H9 (cell line): ENCODE results near the gene SLX1A. TPM values are rescaled to one million over a fixed set of nuclear protein-coding genes. Genes with fewer than 3 reads are reported as not detected.

Source experiments
- DNase-seq: peaks from one replicate; pipeline ENCODE4 v3.0.0-alpha.2; 2017
- H2AFZ ChIP-seq: one replicate; pipeline ENCODE4 v1.6.1; 2013; ENCODE audit warnings: mild to moderate bottlenecking, low read length, control low read depth, moderate library complexity
- H2AK5ac ChIP-seq: 2 replicates; pipeline ENCODE4 v1.6.1; 2013; ENCODE audit warnings: low read length, control low read depth, mixed read lengths; ENCODE audit not compliant: insufficient read length
- H2BK120ac ChIP-seq: one replicate; pipeline ENCODE4 v1.6.1; 2013; ENCODE audit warnings: low read depth, mild to moderate bottlenecking, low read length, control low read depth, inconsistent platforms; ENCODE audit not compliant: poor library complexity, severe bottlenecking
- H2BK12ac ChIP-seq: 2 replicates; pipeline ENCODE4 v1.6.1; 2013; ENCODE audit warnings: low read length, control low read depth, mixed read lengths, low read depth; ENCODE audit not compliant: insufficient read length
- H2BK15ac ChIP-seq: 2 replicates; pipeline ENCODE4 v1.6.1; 2013; ENCODE audit warnings: low read depth, low read length, control low read depth
- H2BK20ac ChIP-seq: one replicate; pipeline ENCODE4 v1.6.1; 2013; ENCODE audit warnings: low read depth, mild to moderate bottlenecking, low read length, control low read depth, inconsistent platforms; ENCODE audit not compliant: poor library complexity, severe bottlenecking
- H2BK5ac ChIP-seq: 2 replicates; pipeline ENCODE4 v1.6.1; 2013; ENCODE audit warnings: low read length, control low read depth, mixed read lengths; ENCODE audit not compliant: insufficient read length
- H3K14ac ChIP-seq: 2 replicates; pipeline ENCODE4 v1.6.1; 2013; ENCODE audit warnings: low read length, control low read depth; ENCODE audit not compliant: insufficient read depth
- H3K18ac ChIP-seq: 2 replicates; pipeline ENCODE4 v1.6.1; 2013; ENCODE audit warnings: low read depth, mild to moderate bottlenecking, mixed read lengths, low read length, control low read depth; ENCODE audit not compliant: insufficient read length
- H3K23ac ChIP-seq: 2 replicates; pipeline ENCODE4 v1.6.1; 2013; ENCODE audit warnings: low read length, control low read depth, mixed read lengths, low read depth; ENCODE audit not compliant: insufficient read length
- H3K23me2 ChIP-seq: 2 replicates; pipeline ENCODE4 v1.6.1; 2013; ENCODE audit warnings: low read depth, mild to moderate bottlenecking, mixed read lengths, low read length, control low read depth; ENCODE audit not compliant: insufficient read length, poor library complexity, severe bottlenecking
- H3K27ac ChIP-seq: 2 replicates; pipeline ENCODE4 v1.5.1; 2013; ENCODE audit warnings: low read length, control low read depth, mixed read lengths, low read depth; ENCODE audit not compliant: insufficient read length
- H3K27me3 ChIP-seq: 2 replicates; pipeline ENCODE4 v1.6.1; 2013; ENCODE audit warnings: low read length, control low read depth, inconsistent platforms; ENCODE audit not compliant: insufficient read depth
- H3K4ac ChIP-seq: 2 replicates; pipeline ENCODE4 v1.6.1; 2013; ENCODE audit warnings: low read depth, mild to moderate bottlenecking, control low read depth, inconsistent platforms, low read length, moderate library complexity
- H3K4me1 ChIP-seq: 2 replicates; pipeline ENCODE4 v1.6.1; 2013; ENCODE audit warnings: low read length, control low read depth, inconsistent platforms; ENCODE audit not compliant: insufficient read depth
- H3K4me2 ChIP-seq: 2 replicates; pipeline ENCODE4 v1.6.1; 2013; ENCODE audit warnings: low read length, control low read depth, mixed read lengths; ENCODE audit not compliant: insufficient read length, insufficient read depth
- H3K56ac ChIP-seq: 2 replicates; pipeline ENCODE4 v1.6.1; 2013; ENCODE audit warnings: low read depth, mild to moderate bottlenecking, mixed read lengths, low read length, control low read depth; ENCODE audit not compliant: insufficient read length
- H3K79me1 ChIP-seq: 2 replicates; pipeline ENCODE4 v1.6.1; 2013; ENCODE audit warnings: low read depth, mild to moderate bottlenecking, moderate library complexity, low read length, control low read depth, inconsistent platforms; ENCODE audit not compliant: insufficient read depth, poor library complexity, severe bottlenecking
- H3K79me2 ChIP-seq: 2 replicates; pipeline ENCODE4 v1.6.1; 2013; ENCODE audit warnings: low read length, control low read depth, inconsistent platforms; ENCODE audit not compliant: insufficient read depth
- H3K9ac ChIP-seq: 2 replicates; pipeline ENCODE4 v1.6.1; 2013; ENCODE audit warnings: low read length, control low read depth, mixed read lengths; ENCODE audit not compliant: insufficient read length; ENCODE audit errors: extremely low read depth
- H3K9me3 ChIP-seq: one replicate; pipeline ENCODE4 v1.6.1; 2013; ENCODE audit warnings: low read depth, low read length, inconsistent platforms; ENCODE audit not compliant: control insufficient read depth
- H3T11ph ChIP-seq: one replicate; pipeline ENCODE4 v1.6.1; 2013; ENCODE audit warnings: mild to moderate bottlenecking, low read length, control low read depth, inconsistent platforms
- H4K20me1 ChIP-seq: one replicate; pipeline ENCODE4 v1.6.1; 2013; ENCODE audit not compliant: control insufficient read depth, insufficient read length, insufficient read depth
- H4K5ac ChIP-seq: 2 replicates; pipeline ENCODE4 v1.6.1; 2013; ENCODE audit warnings: low read depth, mild to moderate bottlenecking, mixed read lengths, low read length, control low read depth; ENCODE audit not compliant: insufficient read length
- H4K8ac ChIP-seq: replicated peaks from 2 replicates; pipeline ENCODE4 v1.6.1; 2013; ENCODE audit warnings: low read length, control low read depth, mixed read lengths, low read depth; ENCODE audit not compliant: insufficient read length
- H4K91ac ChIP-seq: 2 replicates; pipeline ENCODE4 v1.6.1; 2013; ENCODE audit warnings: low read depth, mild to moderate bottlenecking, moderate library complexity, mixed read lengths, low read length, control low read depth; ENCODE audit not compliant: insufficient read length
- H3K27ac Mint-ChIP-seq, 3 experiments: 2 replicates in 2 of 3; 3 replicates in 1 of 3; pipeline ENCODE4 v1.8.0; 2020 to 2021; ENCODE audit warnings: mixed read lengths in 3 of 3, mild to moderate bottlenecking in 1 of 3, moderate library complexity in 1 of 3
- H3K27me3 Mint-ChIP-seq: 2 replicates; pipeline ENCODE4 v1.8.0; 2021; ENCODE audit warnings: low read depth, mild to moderate bottlenecking, moderate library complexity, mixed read lengths
- H3K36me3 Mint-ChIP-seq, 3 experiments: 2 replicates in 2 of 3; 3 replicates in 1 of 3; pipeline ENCODE4 v1.8.0; 2020 to 2021; ENCODE audit warnings: low read depth in 3 of 3, mixed read lengths in 3 of 3; ENCODE audit not compliant: insufficient read depth in 1 of 3
- H3K4me1 Mint-ChIP-seq, 2 experiments: 2 replicates each; pipeline ENCODE4 v1.8.0; 2020; ENCODE audit warnings: mixed read lengths in 2 of 2
- H3K4me3 Mint-ChIP-seq, 2 experiments: 2 replicates in 1 of 2; 3 replicates in 1 of 2; pipeline ENCODE4 v1.8.0; 2020 to 2021; ENCODE audit warnings: mild to moderate bottlenecking in 2 of 2, mixed read lengths in 2 of 2, moderate library complexity in 1 of 2
- H3K9me3 Mint-ChIP-seq, 2 experiments: 2 replicates in 1 of 2; 3 replicates in 1 of 2; pipeline ENCODE4 v1.8.0; 2020; ENCODE audit warnings: mild to moderate bottlenecking in 2 of 2, mixed read lengths in 2 of 2, moderate library complexity in 1 of 2
- WGBS: extraction: QIAGEN DNeasy Blood & Tissue Kit; methylation state at CpG from one replicate; pipeline ENCODE4 v1.1.7; 2013; ENCODE audit warnings: missing lambda C conversion rate, low lambda C conversion rate, mixed read lengths; ENCODE audit not compliant: insufficient read length; ENCODE audit errors: extremely low coverage; 5-methylcytosine and 5-hydroxymethylcytosine counted together
- total RNA-seq: library from RNA; stranded (reverse); gene quantifications from 2 replicates; pipeline ENCODE4 v1.2.1, GENCODE V29; 2021
- TF ChIP-seq, protein P1 (sequence below): fragments of 200-600 bp; sonication (generic); conservative IDR thresholded peaks from 3 replicates; pipeline ENCODE4 v1.8.0; 2021; ENCODE audit warnings: antibody characterized with exemption, mild to moderate bottlenecking

Gene SLX1A
- total RNA-seq, 1 experiment from 2014 or later = 30.3 TPM

DNA sequence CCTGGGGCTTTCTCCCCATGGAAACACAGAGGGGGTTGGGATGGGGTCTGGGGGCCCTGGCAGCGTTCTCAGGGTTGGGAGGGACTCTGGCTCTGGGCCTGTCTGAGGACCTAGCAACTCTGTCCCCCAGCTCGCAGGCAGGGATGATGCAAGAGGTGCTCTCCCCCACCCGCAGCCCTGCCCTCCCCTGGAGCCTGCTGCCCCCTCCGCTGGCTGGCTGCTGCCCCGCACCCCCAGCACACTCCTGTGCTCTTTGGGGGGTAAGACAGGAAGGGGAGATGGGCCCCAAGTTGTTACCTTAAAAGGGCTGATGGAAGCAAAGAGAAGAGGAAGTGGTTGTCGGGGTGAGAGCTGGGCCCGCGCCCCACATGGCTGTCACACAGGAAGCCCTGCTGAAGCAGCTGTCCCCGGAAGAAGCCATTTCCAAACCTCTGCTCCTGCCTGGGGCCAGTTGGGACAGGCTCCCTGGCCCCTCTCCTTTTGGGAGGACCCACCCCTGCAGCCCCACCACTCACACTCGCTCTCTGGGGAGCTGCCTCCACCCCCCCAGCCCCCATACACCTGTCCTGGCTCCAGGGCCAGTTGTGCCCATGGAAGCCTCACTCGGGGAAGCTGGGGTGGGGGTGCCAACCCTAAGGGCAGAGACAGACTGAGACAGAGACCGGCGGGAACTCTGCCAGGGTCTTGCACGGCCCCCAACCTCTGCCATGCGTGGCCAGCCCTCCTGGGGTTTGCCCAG lies 7.8 kb upstream of the SLX1A start:
- no peak overlapping the region for H2BK15ac ChIP-seq
- no peaks in the 10 kb centered on the region for H3K9me3 Mint-ChIP-seq
- no peak overlapping the region for H2AFZ ChIP-seq
- H3K23me2 ChIP-seq = peaks cover 4% of the 10 kb centered on the region
- H3K9ac ChIP-seq = no peak overlapping the region
- H3K27me3 Mint-ChIP-seq = peaks cover 31% of the 10 kb centered on the region
- H2BK5ac ChIP-seq = no peak overlapping the region
- H2BK20ac ChIP-seq = no peak overlapping the region
- H3K9me3 ChIP-seq = no peaks in the 10 kb centered on the region
- H3K79me2 ChIP-seq = no peaks in the 10 kb centered on the region
- peaks cover 0 to 1% (median 0%) of the 10 kb centered on the region in 3 experiments; a peak in 2 of 7 replicates for H3K36me3 Mint-ChIP-seq
- H3T11ph ChIP-seq = no peak overlapping the region
- no peak overlapping the region for H3K4ac ChIP-seq
- H3K23ac ChIP-seq = no peak overlapping the region
- no peak overlapping the region for H4K8ac ChIP-seq
- H2AK5ac ChIP-seq = no peak overlapping the region
- H3K4me3 Mint-ChIP-seq = no peak overlapping the region
- peaks cover 4% of the 10 kb centered on the region; the same call in 1 of the 2 replicates for H3K27me3 ChIP-seq
- no peak overlapping the region for H4K91ac ChIP-seq
- H4K5ac ChIP-seq = no peak overlapping the region
- H3K79me1 ChIP-seq = no peaks in the 10 kb centered on the region
- H3K4me2 ChIP-seq = no peak overlapping the region
- no peak overlapping the region for H3K27ac Mint-ChIP-seq
- H2BK12ac ChIP-seq = no peak overlapping the region
- no peak for DNase-seq
- no peak overlapping the region for H3K18ac ChIP-seq
- WGBS = no CpG with 5 or more reads among the region's 15 CpGs
- no peak overlapping the region for H3K14ac ChIP-seq
- peaks cover 4% of the 10 kb centered on the region for H4K20me1 ChIP-seq
- no peak overlapping the region for H3K56ac ChIP-seq
- no peaks in the 10 kb centered on the region for H3K4me1 ChIP-seq
- TF ChIP-seq, protein P1, sequence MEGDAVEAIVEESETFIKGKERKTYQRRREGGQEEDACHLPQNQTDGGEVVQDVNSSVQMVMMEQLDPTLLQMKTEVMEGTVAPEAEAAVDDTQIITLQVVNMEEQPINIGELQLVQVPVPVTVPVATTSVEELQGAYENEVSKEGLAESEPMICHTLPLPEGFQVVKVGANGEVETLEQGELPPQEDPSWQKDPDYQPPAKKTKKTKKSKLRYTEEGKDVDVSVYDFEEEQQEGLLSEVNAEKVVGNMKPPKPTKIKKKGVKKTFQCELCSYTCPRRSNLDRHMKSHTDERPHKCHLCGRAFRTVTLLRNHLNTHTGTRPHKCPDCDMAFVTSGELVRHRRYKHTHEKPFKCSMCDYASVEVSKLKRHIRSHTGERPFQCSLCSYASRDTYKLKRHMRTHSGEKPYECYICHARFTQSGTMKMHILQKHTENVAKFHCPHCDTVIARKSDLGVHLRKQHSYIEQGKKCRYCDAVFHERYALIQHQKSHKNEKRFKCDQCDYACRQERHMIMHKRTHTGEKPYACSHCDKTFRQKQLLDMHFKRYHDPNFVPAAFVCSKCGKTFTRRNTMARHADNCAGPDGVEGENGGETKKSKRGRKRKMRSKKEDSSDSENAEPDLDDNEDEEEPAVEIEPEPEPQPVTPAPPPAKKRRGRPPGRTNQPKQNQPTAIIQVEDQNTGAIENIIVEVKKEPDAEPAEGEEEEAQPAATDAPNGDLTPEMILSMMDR = no peak
- no peak overlapping the region for H2BK120ac ChIP-seq
- H3K27ac ChIP-seq = no peak overlapping the region
- H3K4me1 Mint-ChIP-seq = peaks cover 4 to 17% of the 10 kb centered on the region in 2 experiments
